ENCODE measurements around the gene PEG3.

DNA sequence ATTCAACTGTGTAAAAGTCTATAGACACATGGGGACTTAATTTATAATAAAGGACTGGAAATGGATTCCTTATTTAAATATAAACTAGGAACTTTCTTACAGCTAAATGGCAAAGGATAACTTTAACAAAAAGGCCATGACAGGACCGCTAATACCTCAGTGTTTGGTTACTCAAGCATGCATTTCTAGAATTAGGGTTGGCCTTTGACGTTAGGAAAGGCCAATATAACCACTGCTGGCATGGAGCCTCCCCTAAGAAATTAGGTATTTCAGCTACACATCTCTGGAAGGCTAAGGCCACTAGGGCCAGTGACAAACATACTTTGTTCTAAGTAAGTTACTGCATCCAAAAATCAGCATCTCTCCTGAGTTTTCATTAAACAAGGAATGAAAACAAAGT, 9.3 kb downstream of the PEG3 start:
- TF ChIP-seq, protein P1, sequence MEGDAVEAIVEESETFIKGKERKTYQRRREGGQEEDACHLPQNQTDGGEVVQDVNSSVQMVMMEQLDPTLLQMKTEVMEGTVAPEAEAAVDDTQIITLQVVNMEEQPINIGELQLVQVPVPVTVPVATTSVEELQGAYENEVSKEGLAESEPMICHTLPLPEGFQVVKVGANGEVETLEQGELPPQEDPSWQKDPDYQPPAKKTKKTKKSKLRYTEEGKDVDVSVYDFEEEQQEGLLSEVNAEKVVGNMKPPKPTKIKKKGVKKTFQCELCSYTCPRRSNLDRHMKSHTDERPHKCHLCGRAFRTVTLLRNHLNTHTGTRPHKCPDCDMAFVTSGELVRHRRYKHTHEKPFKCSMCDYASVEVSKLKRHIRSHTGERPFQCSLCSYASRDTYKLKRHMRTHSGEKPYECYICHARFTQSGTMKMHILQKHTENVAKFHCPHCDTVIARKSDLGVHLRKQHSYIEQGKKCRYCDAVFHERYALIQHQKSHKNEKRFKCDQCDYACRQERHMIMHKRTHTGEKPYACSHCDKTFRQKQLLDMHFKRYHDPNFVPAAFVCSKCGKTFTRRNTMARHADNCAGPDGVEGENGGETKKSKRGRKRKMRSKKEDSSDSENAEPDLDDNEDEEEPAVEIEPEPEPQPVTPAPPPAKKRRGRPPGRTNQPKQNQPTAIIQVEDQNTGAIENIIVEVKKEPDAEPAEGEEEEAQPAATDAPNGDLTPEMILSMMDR (IDR thresholded peaks at IDR 0.05; ENCODE audit: control extremely low read depth in 1 of 3, insufficient read depth in 1 of 3, low read depth in 1 of 3, low read length in 3 of 3): no peak
- TF ChIP-seq PHF8 (conservative IDR thresholded peaks at IDR 0.05; ENCODE audit: low read depth, low read length) (no peak), MAFK (IDR thresholded peaks at IDR 0.05; ENCODE audit: low read depth, low read length) (no peak), CBX5 (IDR thresholded peaks at IDR 0.05; ENCODE audit: low read depth, low read length) (no peak), NANOG (IDR thresholded peaks at IDR 0.05; ENCODE audit: insufficient read depth, low read depth, low read length, poor library complexity, severe bottlenecking) (no peak), SAP30 (IDR thresholded peaks at IDR 0.05; ENCODE audit: insufficient read depth, insufficient replicate concordance, low read length) (no peak), TBP (IDR thresholded peaks at IDR 0.05; ENCODE audit: low read depth, low read length) (no peak), EGR1 (IDR thresholded peaks at IDR 0.05; ENCODE audit: borderline replicate concordance, low read depth, low read length) (no peak), SUZ12 (IDR thresholded peaks at IDR 0.05; ENCODE audit: low read length) (no peak)
